GM13977 (cell line): ENCODE data around the gene ROBO3.

Source experiments
- DNase-seq: peaks from one replicate; pipeline ENCODE4 v3.0.0; 2012; ENCODE audit warnings: low spot score
- in situ Hi-C: fragments of 300-500 bp; cut with MboI; formaldehyde crosslinking; loops from one replicate; pipeline ENCODE4 v1.12.0; 2022; ENCODE audit warnings: low sequenced_read_pairs, low pct_unique_long_range_greater_than_20kb, mixed read lengths, inconsistent platforms; ENCODE audit not compliant: unreplicated experiment
- TF ChIP-seq, protein P1 (sequence below): IDR thresholded peaks from 2 replicates; pipeline ENCODE4 v1.5.1; 2012; ENCODE audit warnings: mild to moderate bottlenecking, control low read depth; ENCODE audit not compliant: insufficient read depth; ENCODE audit errors: extremely low read depth, missing control alignments

Gene ROBO3

GRCh38 chr11:124872280-124872679 lies 7.0 kb downstream of the ROBO3 start:
- in situ Hi-C loops: loop anchor here (25.0 kb wide), 1 partner anchor 460 kb away; the partner anchor contains the start of gene OR8B4
- TF ChIP-seq, protein P1, sequence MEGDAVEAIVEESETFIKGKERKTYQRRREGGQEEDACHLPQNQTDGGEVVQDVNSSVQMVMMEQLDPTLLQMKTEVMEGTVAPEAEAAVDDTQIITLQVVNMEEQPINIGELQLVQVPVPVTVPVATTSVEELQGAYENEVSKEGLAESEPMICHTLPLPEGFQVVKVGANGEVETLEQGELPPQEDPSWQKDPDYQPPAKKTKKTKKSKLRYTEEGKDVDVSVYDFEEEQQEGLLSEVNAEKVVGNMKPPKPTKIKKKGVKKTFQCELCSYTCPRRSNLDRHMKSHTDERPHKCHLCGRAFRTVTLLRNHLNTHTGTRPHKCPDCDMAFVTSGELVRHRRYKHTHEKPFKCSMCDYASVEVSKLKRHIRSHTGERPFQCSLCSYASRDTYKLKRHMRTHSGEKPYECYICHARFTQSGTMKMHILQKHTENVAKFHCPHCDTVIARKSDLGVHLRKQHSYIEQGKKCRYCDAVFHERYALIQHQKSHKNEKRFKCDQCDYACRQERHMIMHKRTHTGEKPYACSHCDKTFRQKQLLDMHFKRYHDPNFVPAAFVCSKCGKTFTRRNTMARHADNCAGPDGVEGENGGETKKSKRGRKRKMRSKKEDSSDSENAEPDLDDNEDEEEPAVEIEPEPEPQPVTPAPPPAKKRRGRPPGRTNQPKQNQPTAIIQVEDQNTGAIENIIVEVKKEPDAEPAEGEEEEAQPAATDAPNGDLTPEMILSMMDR: no peak
- no peak for DNase-seq

DNA sequence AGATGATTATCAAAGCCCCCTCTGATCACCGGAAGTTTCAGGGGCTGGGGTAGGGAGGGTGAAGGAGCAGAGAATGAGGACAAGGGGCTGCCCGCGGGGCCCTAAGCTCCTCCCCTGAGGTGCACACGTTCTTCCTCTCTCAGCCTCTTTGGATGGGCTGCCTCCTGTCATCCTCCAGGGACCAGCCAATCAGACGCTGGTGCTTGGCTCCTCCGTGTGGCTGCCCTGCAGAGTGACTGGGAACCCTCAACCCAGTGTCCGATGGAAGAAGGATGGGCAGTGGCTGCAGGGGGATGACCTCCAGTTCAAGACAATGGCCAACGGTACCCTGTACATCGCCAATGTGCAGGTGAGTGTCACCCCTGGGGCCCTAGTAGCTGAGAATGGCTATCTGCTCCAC lies 7.5 kb downstream of the ROBO3 start:
- TF ChIP-seq, protein P1: no peak
- in situ Hi-C loops: loop anchor here (25.0 kb wide), 1 partner anchor 460 kb away; the partner anchor contains the start of gene OR8B4
- no peak for DNase-seq

DNA sequence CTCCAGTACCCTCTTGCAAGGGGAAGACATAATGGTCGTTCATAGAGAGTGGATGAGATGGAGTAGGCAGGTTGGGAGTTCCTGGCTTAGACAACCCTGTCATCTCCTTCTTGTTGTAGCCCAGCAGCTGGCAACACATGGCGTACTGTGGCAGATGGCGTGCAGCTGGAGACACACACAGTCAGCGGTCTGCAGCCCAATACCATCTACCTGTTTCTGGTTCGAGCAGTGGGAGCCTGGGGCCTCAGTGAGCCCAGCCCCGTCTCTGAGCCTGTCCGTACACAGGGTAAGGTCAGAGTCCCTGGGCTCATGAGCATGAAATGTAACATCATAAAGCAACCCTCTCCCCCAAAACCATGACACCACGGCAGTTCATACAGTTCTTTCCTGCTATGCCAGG lies 8.7 kb downstream of the ROBO3 start:
- TF ChIP-seq, protein P1: no peak
- in situ Hi-C loops: loop anchor here (25.0 kb wide), 1 partner anchor 462 kb away; the partner anchor contains the start of gene OR8B4

DNA sequence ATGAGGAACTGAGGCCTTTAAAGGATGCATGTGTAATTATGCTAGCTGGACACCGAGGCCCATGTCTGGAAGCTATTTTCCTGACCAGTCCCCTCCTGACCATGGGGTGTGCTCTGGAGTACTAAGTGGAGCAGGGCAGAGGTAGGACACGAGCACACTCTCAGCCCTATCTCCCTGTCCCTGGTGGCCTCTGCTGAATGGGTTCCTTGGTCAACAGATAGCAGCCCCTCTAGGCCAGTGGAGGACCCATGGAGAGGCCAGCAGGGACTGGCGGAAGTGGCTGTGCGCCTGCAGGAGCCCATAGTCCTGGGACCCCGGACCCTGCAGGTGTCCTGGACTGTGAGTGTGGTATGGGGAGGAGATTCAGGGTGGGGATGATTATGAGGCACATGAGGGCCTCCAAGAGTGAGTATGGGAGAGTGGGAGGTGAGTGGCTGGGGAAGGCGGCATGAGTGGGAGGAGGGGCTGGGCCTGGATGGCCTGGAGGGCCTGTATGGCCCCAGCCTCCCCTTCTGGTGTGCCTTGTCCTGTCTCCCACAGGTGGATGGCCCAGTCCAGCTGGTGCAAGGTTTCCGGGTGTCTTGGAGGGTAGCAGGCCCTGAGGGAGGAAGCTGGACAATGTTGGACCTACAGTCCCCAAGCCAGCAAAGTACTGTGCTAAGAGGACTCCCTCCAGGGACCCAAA lies 9.5 kb downstream of the ROBO3 start:
- TF ChIP-seq, protein P1: no peak
- DNase-seq: no peak
- in situ Hi-C loops: loop anchor here (25.0 kb wide), 1 partner anchor 462 kb away; the partner anchor contains the start of gene OR8B4

More for the DNA sequence above, 8.7 kb downstream of the ROBO3 start:
- no peak for DNase-seq

GRCh38 chr11:124875401-124875800 lies 10.2 kb downstream of the ROBO3 start:
- in situ Hi-C loops: no loop called here
- DNase-seq: no peak
- TF ChIP-seq, protein P1: no peak

DNA sequence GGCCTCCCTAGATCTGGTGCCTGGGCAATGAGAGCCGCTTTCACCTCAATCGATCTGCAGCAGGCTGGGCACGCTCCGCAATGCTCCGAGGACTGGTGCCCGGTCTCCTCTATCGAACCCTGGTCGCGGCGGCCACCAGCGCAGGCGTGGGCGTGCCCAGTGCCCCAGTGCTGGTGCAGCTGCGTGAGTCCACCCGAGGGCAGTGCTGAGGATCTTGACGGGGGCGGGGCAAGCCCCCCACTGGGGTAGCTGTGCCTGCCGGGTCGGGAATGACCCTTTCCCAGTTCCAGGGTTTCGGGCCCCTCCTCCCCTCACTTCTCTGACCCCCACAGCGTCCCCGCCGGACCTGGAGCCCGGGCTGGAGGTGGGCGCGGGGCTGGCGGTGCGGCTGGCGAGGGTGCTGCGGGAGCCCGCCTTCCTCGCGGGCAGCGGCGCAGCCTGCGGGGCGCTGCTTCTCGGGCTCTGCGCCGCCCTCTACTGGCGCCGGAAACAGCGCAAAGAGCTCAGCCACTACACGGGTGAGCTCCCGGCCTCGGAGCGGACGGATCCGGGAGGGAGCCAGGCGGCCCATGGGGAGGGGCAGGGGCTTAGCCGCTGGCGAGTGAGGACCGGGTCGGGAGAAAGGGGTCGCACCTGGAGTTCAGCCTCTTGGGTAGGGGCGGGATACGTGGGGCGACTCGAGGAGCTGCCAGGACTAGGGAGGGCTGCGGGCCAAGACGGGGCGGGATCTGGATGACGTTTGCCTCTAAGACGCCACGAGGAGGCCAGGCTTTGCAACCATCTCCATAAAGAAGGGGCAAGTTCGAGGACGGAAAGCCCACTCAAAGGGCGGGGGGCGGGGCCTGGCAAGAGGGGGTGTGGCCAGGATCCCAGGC lies 10.9 kb downstream of the ROBO3 start:
- in situ Hi-C loops: no loop called here
- TF ChIP-seq, protein P1: peak; percentile 91
- DNase-seq: peak; percentile 93
